ENCODE results near the gene SUN1.
A peak's percentile ranks its signal among the peaks of the same experiment; 100 is the strongest.

The SUN1 gene

GRCh38 chr7:892648-893593 is 60.6 kb downstream of the SUN1 start:
- no peak for DNase-seq (ENCODE audit: low spot score)

- DNase-seq (ENCODE audit: low spot score), result no peak
Measured at GRCh38 chr7:893686-894085, 61.4 kb downstream of the SUN1 start.

GRCh38 chr7:894164-894867 is 62.0 kb downstream of the SUN1 start:
- no peak for DNase-seq (ENCODE audit: low spot score)

GRCh38 chr7:894927-895450 is 62.7 kb downstream of the SUN1 start:
- DNase-seq (ENCODE audit: low spot score), result no peak

GRCh38 chr7:895451-896052 is 63.3 kb downstream of the SUN1 start:
- DNase-seq (ENCODE audit: low spot score), result no peak

- DNase-seq (ENCODE audit: low spot score), result no peak
Measured at GRCh38 chr7:896346-897075, 64.2 kb downstream of the SUN1 start.

- DNase-seq (ENCODE audit: low spot score), result no peak
Measured at GRCh38 chr7:897086-897485, 64.8 kb downstream of the SUN1 start.

- no peak for DNase-seq (ENCODE audit: low spot score)
Measured at GRCh38 chr7:897771-898376, 65.6 kb downstream of the SUN1 start.

- no peak for DNase-seq (ENCODE audit: low spot score)
Measured at GRCh38 chr7:898460-898854, 66.2 kb downstream of the SUN1 start.

GRCh38 chr7:898855-899681 is 66.8 kb downstream of the SUN1 start:
- no peak for DNase-seq (ENCODE audit: low spot score)

- no peak for DNase-seq (ENCODE audit: low spot score)
Measured at GRCh38 chr7:899806-900205, 67.5 kb downstream of the SUN1 start.

GRCh38 chr7:900331-901040 is 68.2 kb downstream of the SUN1 start:
- DNase-seq (ENCODE audit: low spot score), result no peak

- DNase-seq (ENCODE audit: low spot score), result no peak
Measured at GRCh38 chr7:901041-901387, 68.7 kb downstream of the SUN1 start.

- DNase-seq (ENCODE audit: low spot score), result peak; percentile 78
Measured at GRCh38 chr7:901388-902154, 69.3 kb downstream of the SUN1 start.

- DNase-seq (ENCODE audit: low spot score), result no peak
Measured at GRCh38 chr7:902996-903395, 70.7 kb downstream of the SUN1 start.

- no peak for DNase-seq (ENCODE audit: low spot score)
Measured at GRCh38 chr7:903921-904755, 71.9 kb downstream of the SUN1 start.

GRCh38 chr7:904847-905246 is 72.6 kb downstream of the SUN1 start:
- DNase-seq (ENCODE audit: low spot score), result no peak

- DNase-seq (ENCODE audit: low spot score), result no peak
Measured at GRCh38 chr7:906776-907157, 74.5 kb downstream of the SUN1 start.
